Loucy (cell line): ENCODE results near the gene RBM26.

Experiments used
- EZH2phosphoT487 ChIP-seq: fragments of 200-600 bp; IDR thresholded peaks from 2 replicates; pipeline ENCODE4 v1.6.1; 2018; ENCODE audit warnings: antibody characterized with exemption, mild to moderate bottlenecking, moderate library complexity, borderline replicate concordance
- TF ChIP-seq, protein P1 (sequence below): fragments of 200-600 bp; sonication (generic); conservative IDR thresholded peaks from 2 replicates; pipeline ENCODE4 v1.5.1; 2014; ENCODE audit warnings: mild to moderate bottlenecking, antibody characterized with exemption, low read length

- TF ChIP-seq, protein P1, sequence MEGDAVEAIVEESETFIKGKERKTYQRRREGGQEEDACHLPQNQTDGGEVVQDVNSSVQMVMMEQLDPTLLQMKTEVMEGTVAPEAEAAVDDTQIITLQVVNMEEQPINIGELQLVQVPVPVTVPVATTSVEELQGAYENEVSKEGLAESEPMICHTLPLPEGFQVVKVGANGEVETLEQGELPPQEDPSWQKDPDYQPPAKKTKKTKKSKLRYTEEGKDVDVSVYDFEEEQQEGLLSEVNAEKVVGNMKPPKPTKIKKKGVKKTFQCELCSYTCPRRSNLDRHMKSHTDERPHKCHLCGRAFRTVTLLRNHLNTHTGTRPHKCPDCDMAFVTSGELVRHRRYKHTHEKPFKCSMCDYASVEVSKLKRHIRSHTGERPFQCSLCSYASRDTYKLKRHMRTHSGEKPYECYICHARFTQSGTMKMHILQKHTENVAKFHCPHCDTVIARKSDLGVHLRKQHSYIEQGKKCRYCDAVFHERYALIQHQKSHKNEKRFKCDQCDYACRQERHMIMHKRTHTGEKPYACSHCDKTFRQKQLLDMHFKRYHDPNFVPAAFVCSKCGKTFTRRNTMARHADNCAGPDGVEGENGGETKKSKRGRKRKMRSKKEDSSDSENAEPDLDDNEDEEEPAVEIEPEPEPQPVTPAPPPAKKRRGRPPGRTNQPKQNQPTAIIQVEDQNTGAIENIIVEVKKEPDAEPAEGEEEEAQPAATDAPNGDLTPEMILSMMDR = no peak
- TF ChIP-seq EZH2phosphoT487 = no peak
These were observed 1.7 kb downstream of the RBM26 start for GRCh38 chr13:79404361-79404760.
